Measurements from ENCODE around the gene ZSWIM5.
A peak's percentile ranks its signal among the peaks of the same experiment; 100 is the strongest.
"Not testable (repeated sequence)": the region's sequence is repeated elsewhere in the genome, so short reads cannot be mapped to it uniquely, and the experiment has no call there.

The ZSWIM5 gene

GRCh38 chr1:45205910-45206721, at the start of gene ZSWIM5:
Gene ZSWIM5, minus strand, starts transcription at chr1:45206605. Its CDS starts 255 bp downstream, at chr1:45206350.
- peak; percentile 44 for DNase-seq (ENCODE audit: low read depth)

GRCh38 chr1:45254490-45254889, 48.1 kb upstream of the ZSWIM5 start:
- DNase-seq (ENCODE audit: low read depth), result no peak

- no peak for DNase-seq (ENCODE audit: low read depth)
Observed at GRCh38 chr1:45250544-45250943, 44.1 kb upstream of the ZSWIM5 start.

- not testable (repeated sequence) for DNase-seq (ENCODE audit: low read depth)
Observed at GRCh38 chr1:45248004-45248403, 41.6 kb upstream of the ZSWIM5 start.

- DNase-seq (ENCODE audit: low read depth), result peak; percentile 96
Observed at GRCh38 chr1:45246760-45247159, 40.4 kb upstream of the ZSWIM5 start.

- DNase-seq (ENCODE audit: low read depth), result peak; percentile 21
Observed at GRCh38 chr1:45246359-45246758, 40.0 kb upstream of the ZSWIM5 start.

GRCh38 chr1:45244660-45245059, 38.3 kb upstream of the ZSWIM5 start:
- no peak for DNase-seq (ENCODE audit: low read depth)

GRCh38 chr1:45243476-45244343, 37.3 kb upstream of the ZSWIM5 start:
- DNase-seq (ENCODE audit: low read depth), result peak; percentile 63

- DNase-seq (ENCODE audit: low read depth), result no peak
Observed at GRCh38 chr1:45238846-45239245, 32.4 kb upstream of the ZSWIM5 start.

- DNase-seq (ENCODE audit: low read depth), result no peak
Observed at GRCh38 chr1:45236136-45236535, 29.7 kb upstream of the ZSWIM5 start.

DNA sequence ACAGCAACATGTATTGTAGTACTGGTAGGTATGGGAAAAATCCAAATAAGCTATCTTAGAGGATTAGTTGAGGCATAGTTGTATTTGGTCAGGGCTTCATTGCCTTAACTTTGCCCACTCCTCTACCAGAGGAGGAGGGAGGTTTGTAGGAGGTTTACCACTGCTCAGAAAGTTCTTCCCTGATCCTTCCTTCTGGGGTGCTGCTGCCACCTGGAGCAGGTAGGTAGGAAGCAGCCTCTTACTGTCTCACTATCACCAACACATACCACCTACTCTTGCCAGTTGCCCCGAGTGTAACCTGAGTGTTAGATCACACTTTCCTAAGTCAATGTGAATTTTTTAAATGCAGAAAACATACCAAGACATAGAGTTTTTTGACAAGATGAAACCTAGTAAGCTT, 24.1 kb upstream of the ZSWIM5 start:
- DNase-seq (ENCODE audit: low read depth), result no peak

- no peak for DNase-seq (ENCODE audit: low read depth)
Observed at GRCh38 chr1:45225598-45225997, 19.2 kb upstream of the ZSWIM5 start.

DNA sequence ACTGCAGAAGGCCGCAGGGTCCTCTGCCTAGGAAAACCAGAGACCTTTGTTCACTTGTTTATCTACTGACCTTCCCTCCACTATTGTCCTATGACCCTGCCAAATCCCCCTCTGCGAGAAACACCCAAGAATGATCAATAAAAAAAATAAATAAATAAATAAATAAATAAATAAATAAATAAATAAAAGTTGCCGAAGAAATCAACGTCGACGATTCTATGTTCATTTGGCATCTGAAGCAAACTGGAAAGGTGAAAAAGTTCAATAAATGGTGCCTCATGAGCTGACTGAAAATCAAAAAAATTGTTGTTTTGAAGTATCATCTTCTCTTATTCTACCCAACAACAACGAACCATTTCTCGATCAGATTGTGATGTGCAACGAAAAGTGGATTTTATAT, 17.3 kb upstream of the ZSWIM5 start:
- not testable (repeated sequence) for DNase-seq (ENCODE audit: low read depth)

DNA sequence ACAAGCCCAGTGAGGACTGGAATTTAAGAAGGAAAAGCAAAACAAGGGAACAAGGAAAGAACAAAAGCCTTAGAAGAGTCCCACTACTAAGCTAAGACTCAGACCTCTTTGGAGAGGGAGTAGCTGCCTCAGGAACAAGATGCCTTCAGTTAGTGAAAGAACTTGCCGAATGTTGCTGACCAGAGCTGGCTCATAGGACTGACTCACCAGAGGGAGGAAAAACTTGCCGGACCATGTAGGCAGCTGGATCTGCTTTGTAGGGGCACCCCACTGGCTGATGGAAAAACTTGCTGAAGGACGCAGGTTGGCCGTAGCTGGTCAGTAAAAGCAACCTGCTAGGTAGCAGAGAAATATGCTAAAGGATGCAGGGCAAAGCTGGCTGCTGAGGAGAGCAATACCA, 15.3 kb upstream of the ZSWIM5 start:
- DNase-seq (ENCODE audit: low read depth), result peak; percentile 12

DNA sequence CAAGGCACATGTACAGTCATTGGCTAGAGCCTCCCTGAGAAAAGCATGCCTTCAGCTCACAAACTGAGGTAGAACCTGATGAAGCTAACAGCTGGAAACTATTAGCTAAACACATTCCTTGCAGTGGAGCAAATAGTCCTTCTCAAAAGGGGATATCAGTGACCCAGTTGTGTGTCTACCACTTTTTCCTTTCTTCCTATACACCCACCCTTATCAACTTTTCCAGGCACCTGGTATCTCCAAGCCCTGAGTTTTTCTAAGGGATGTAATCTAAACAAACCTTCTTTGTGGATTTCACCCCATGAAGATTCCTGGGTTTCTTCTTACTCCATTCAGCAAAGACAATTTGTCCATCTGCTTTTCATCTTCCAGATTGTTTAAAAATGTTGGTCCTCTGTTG, 10.5 kb upstream of the ZSWIM5 start:
- DNase-seq (ENCODE audit: low read depth), result no peak

GRCh38 chr1:45216200-45216541, 9.8 kb upstream of the ZSWIM5 start:
- no peak for DNase-seq (ENCODE audit: low read depth)

DNA sequence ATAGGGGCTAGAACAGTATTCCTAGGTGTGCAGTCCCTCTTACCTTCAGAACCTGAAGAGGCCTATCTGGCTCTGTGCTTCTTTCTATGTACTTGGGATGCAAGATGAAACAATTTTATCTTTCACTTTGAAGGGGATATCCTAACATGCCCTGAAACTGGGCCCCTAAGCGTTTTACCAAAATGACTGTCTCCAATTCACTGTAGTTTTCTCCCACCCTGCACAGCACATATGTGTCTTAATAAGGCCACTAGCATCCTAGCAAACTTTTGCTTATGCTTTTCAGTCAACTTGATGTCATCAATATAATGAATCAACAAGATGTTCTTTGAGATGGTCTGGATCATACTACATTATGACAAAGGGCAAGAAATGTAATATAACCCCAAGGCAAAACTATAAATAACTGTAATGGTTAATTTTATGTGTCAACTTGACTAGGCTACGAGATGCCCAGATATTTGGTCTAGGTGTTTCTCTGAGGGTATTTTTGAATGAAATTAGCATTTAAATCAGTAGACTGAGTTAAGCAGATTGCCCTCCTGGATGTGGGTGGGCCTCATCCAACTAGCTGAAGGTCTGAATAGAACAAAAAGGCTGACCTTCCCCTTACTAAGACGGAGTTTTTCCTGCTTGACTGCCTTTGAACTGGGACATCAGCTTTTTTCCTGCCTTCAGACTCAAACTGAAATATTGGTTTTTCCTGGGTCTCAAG, 9.2 kb upstream of the ZSWIM5 start:
- DNase-seq (ENCODE audit: low read depth), result no peak

- DNase-seq (ENCODE audit: low read depth), result no peak
Observed at GRCh38 chr1:45213892-45214291, 7.5 kb upstream of the ZSWIM5 start.

- DNase-seq (ENCODE audit: low read depth), result no peak
Observed at GRCh38 chr1:45211076-45211475, 4.7 kb upstream of the ZSWIM5 start.

DNA sequence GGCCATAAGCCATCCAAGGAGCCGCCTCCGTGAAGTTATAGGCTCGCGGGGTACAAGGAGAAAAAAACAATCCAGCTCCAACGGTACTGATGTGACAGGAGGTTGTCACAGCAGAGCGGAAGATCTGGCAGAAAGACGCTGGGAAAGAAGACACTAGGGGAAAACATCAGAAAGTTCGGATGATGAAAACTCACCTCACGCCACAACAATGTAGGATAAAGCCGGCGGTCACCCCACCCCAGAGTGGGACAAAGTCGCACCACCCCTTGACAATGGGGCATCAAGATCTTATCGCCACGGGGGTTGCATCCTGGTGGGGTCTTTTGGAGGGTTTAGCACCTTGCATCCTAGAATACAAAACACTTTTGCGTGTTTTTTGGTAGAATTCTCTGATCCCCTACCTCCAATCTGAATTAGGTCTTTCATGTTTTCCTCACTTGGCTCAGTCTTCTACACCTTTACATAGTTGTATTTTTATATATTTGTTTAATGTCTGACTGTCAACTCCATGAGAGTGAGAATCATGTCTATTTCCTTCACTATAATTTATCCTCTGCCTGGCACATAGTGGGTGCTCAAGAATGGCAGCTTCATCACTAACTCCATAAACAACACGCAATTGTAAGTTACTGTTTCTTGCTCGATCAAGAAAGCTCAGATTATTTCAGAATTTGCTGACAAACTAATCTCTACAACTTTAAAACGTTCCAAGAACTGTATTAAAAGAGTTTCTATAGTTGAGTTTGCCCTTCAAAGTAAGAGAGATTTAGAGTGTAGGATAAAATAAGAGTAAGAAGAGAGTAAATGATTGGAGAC, 611 bp upstream of the ZSWIM5 start:
- DNase-seq (ENCODE audit: low read depth), result no peak

- peak; percentile 42 for DNase-seq (ENCODE audit: low read depth)
Observed at GRCh38 chr1:45205011-45205909, 1.1 kb downstream of the ZSWIM5 start.
